Measurements from ENCODE around the gene MYH8.

MYH8 gene

DNA sequence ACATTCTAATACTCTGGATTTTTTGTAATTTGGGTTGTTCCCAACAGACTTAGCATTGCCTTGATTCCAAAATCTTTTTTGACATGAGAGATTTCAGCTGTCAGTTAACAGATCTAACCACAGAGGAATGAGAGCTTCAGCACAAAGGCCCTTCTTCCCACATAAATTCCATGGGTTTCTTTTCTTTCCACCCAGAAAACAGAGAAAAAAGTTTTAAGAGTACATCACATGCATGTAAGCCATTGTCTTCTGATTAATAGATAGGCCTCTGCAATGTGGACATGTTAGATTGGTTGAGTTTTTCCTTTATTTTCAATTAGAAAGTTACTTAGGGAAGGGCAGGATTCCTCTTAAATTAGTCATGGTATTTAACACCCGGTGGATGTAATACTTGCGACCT is 939 bp downstream of the MYH8 start:
- TF ChIP-seq, protein P1, sequence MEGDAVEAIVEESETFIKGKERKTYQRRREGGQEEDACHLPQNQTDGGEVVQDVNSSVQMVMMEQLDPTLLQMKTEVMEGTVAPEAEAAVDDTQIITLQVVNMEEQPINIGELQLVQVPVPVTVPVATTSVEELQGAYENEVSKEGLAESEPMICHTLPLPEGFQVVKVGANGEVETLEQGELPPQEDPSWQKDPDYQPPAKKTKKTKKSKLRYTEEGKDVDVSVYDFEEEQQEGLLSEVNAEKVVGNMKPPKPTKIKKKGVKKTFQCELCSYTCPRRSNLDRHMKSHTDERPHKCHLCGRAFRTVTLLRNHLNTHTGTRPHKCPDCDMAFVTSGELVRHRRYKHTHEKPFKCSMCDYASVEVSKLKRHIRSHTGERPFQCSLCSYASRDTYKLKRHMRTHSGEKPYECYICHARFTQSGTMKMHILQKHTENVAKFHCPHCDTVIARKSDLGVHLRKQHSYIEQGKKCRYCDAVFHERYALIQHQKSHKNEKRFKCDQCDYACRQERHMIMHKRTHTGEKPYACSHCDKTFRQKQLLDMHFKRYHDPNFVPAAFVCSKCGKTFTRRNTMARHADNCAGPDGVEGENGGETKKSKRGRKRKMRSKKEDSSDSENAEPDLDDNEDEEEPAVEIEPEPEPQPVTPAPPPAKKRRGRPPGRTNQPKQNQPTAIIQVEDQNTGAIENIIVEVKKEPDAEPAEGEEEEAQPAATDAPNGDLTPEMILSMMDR (IDR thresholded peaks at IDR 0.05; ENCODE audit: low read depth, low read length): no peak
- no peak overlapping the region for H3K4me3 ChIP-seq (ENCODE audit: low read depth, low read length)
- H3K9me3 ChIP-seq: no peaks in the 10 kb centered on the region

DNA sequence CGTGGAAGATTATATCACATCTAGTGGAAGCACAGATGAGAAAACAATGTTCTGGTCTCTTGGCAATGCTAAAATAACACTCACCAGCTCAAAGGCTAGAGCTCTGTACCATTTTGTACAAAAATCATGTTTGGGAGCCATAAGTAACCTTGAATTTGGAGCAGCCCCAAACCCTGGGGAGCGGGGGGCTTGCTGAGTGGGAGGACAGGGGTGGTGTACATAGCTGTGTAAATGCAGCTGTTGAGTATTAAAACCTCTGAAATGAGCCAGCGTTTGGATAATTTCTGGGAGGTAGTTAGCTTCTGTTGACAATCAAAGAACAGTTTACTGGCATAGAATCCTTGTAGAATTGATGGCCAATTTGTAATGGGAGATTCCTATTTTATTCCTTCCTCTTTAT is 4.3 kb downstream of the MYH8 start:
- Histone ChIP-seq H3K4me3 (ENCODE audit: low read depth, low read length) (no peak overlapping the region), H3K27me3 (no peaks in the 10 kb centered on the region), H3K9me3 (no peaks in the 10 kb centered on the region), H3K4me1 (no peaks in the 10 kb centered on the region), H3K36me3 (no peaks in the 10 kb centered on the region)
- DNase-seq: no peak
- TF ChIP-seq, protein P1 (IDR thresholded peaks at IDR 0.05; ENCODE audit: low read depth, low read length): no peak

More for the DNA sequence above, 939 bp downstream of the MYH8 start:
- no peaks in the 10 kb centered on the region for H3K36me3 ChIP-seq
- no peaks in the 10 kb centered on the region for H3K4me1 ChIP-seq
- DNase-seq: no peak
- no peaks in the 10 kb centered on the region for H3K27me3 ChIP-seq

DNA sequence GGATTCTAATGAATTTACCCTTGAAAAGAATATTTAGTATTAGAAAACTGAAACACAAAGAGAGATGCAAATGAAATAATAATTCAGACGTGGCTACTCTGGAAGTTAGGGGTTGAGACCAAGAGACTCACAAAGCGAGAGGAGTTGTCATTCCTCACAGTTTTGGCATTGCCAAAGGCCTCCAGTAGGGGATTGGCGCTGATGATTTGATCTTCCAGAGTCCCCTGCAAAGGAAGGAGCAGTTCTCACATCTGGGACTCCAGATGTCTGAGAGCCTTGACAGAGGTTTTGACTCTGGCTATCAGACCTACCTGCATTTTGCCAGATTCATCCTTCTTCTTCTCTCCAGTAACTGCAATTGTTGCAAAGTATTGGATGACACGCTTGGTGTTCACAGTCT is 6.6 kb downstream of the MYH8 start:
- no peaks in the 10 kb centered on the region for H3K27me3 ChIP-seq
- no peaks in the 10 kb centered on the region for H3K9me3 ChIP-seq
- H3K36me3 ChIP-seq: no peaks in the 10 kb centered on the region
- H3K4me1 ChIP-seq: no peaks in the 10 kb centered on the region
- no peak overlapping the region for H3K4me3 ChIP-seq (ENCODE audit: low read depth, low read length)
- DNase-seq: no peak
- TF ChIP-seq, protein P1 (IDR thresholded peaks at IDR 0.05; ENCODE audit: low read depth, low read length): no peak

DNA sequence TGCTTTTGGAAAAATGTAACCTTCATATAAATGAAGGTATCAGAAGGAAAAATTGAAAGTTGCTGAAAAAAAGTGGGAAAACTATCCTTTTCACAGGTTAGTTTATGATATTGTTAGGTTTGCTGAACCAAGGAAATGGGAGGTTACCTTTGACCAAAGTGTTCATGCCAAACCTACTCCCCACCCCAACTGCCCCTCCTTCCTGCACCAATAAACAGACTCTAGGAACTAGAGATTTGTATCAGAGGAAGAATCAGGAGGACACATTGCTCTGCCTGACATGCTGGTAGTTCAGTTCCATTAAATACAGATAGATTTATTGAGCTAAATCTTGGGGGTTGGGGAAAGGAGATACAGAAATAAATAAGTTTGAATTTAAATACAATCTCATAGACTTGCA is 18.2 kb downstream of the MYH8 start:
- Histone ChIP-seq H3K36me3 (no peaks in the 10 kb centered on the region), H3K4me1 (no peaks in the 10 kb centered on the region), H3K9me3 (no peaks in the 10 kb centered on the region), H3K27me3 (no peaks in the 10 kb centered on the region), H3K4me3 (ENCODE audit: low read depth, low read length) (no peak overlapping the region)
- TF ChIP-seq, protein P1 (IDR thresholded peaks at IDR 0.05; ENCODE audit: low read depth, low read length): no peak
- DNase-seq: no peak

DNA sequence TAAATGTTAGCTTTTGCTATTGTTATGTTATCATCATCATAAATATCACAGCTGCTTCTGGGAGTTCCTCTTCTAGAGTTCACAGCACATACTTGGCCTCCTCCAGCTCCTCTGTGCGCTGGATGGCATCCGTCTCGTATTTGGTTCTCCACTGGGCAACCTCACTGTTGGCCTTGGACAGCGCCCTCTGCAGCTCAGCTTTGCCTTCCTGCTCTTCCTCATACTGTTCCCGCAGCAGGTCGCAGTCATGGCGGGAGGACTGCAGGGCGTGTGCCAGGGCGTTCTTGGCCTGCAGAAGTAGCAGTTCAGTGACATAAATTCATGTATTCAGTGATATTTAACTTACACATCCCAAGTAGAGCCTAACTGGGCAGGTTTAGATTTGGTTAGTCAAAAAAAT is 23.4 kb downstream of the MYH8 start:
- Histone ChIP-seq H3K9me3 (no peaks in the 10 kb centered on the region), H3K4me1 (no peaks in the 10 kb centered on the region), H3K4me3 (ENCODE audit: low read depth, low read length) (no peak overlapping the region), H3K36me3 (no peaks in the 10 kb centered on the region), H3K27me3 (no peaks in the 10 kb centered on the region)
- TF ChIP-seq, protein P1 (IDR thresholded peaks at IDR 0.05; ENCODE audit: low read depth, low read length): no peak
- no peak for DNase-seq

DNA sequence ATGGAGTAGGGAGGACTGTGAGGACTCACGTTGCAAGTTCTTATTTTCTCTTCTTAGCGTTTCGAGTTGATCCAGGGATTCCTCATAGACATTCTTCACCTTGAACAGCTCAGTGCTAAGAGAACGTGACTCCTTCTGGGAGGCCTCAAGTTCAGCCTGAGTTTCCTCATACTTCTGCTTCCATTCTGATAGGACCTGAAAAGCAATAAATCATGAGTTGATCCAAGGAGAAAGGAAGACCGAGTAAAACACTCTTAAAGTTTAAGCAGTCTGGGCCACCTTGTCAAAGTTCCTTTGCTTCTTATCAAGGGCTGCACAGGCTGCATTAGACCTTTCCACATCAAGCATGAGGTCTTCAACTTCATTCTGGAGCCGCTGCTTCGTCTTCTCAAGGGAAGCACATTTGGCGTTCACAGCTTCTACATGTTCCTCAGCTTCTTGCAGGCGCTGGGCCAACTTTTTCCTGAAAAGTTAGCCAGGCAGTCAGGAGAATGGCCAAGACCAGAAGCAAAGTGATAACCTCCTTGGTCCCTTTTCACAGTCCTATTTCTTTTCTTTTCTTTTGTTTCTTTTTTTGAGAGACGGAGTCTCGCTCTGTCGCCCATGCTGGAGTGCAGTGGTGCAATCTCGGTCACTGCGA is 25.1 kb downstream of the MYH8 start:
- no peak for DNase-seq
- H3K36me3 ChIP-seq: no peaks in the 10 kb centered on the region
- H3K4me3 ChIP-seq (ENCODE audit: low read depth, low read length): no peak overlapping the region
- no peaks in the 10 kb centered on the region for H3K27me3 ChIP-seq
- H3K4me1 ChIP-seq: no peaks in the 10 kb centered on the region
- TF ChIP-seq, protein P1 (IDR thresholded peaks at IDR 0.05; ENCODE audit: low read depth, low read length): no peak
- H3K9me3 ChIP-seq: no peaks in the 10 kb centered on the region

Data from BE2C (cell line).